AG08395 (cell line): Measurements from ENCODE around the gene IFNGR1.
"Not testable (repeated sequence)": the region's sequence is repeated elsewhere in the genome, so short reads cannot be mapped to it uniquely, and the experiment has no call there.

ENCODE experiments used
- DNase-seq: peaks from one replicate; pipeline ENCODE4 v3.0.0; 2012; ENCODE audit warnings: mixed read lengths, low spot score

The IFNGR1 gene

GRCh38 chr6:137236581-137237355, 17.6 kb upstream of the IFNGR1 start:
- DNase-seq, result no peak

- no peak for DNase-seq
Measured at GRCh38 chr6:137235686-137236085, 16.5 kb upstream of the IFNGR1 start.

- peak; percentile 71 for DNase-seq
Measured at GRCh38 chr6:137233911-137234863, 15.0 kb upstream of the IFNGR1 start.

- DNase-seq, result no peak
Measured at GRCh38 chr6:137231895-137232294, 12.7 kb upstream of the IFNGR1 start.

GRCh38 chr6:137230956-137231555, 11.9 kb upstream of the IFNGR1 start:
- no peak for DNase-seq

- no peak for DNase-seq
Measured at GRCh38 chr6:137230547-137230946, 11.4 kb upstream of the IFNGR1 start.

GRCh38 chr6:137229075-137229759, 10.0 kb upstream of the IFNGR1 start:
- DNase-seq, result no peak

- no peak for DNase-seq
Measured at GRCh38 chr6:137227871-137228302, 8.7 kb upstream of the IFNGR1 start.

- no peak for DNase-seq
Measured at GRCh38 chr6:137226697-137227096, 7.5 kb upstream of the IFNGR1 start.

- no peak for DNase-seq
Measured at GRCh38 chr6:137224799-137225198, 5.6 kb upstream of the IFNGR1 start.

- no peak for DNase-seq
Measured at GRCh38 chr6:137223370-137224131, 4.4 kb upstream of the IFNGR1 start.

GRCh38 chr6:137222381-137222780, 3.2 kb upstream of the IFNGR1 start:
- no peak for DNase-seq

GRCh38 chr6:137219664-137220252, 573 bp upstream of the IFNGR1 start:
- DNase-seq, result no peak

- peak; percentile 56 for DNase-seq
Measured at GRCh38 chr6:137218473-137218916, 690 bp downstream of the IFNGR1 start.

GRCh38 chr6:137217801-137218472, 1.2 kb downstream of the IFNGR1 start:
- DNase-seq, result peak; percentile 40

- no peak for DNase-seq
Measured at GRCh38 chr6:137216875-137217553, 2.2 kb downstream of the IFNGR1 start.

- no peak for DNase-seq
Measured at GRCh38 chr6:137216106-137216505, 3.1 kb downstream of the IFNGR1 start.

- DNase-seq, result not testable (repeated sequence)
Measured at GRCh38 chr6:137215630-137216029, 3.6 kb downstream of the IFNGR1 start.

GRCh38 chr6:137214931-137215330, 4.3 kb downstream of the IFNGR1 start:
- no peak for DNase-seq
